Measurements from ENCODE around the gene FGD4.

FGD4 gene

DNA sequence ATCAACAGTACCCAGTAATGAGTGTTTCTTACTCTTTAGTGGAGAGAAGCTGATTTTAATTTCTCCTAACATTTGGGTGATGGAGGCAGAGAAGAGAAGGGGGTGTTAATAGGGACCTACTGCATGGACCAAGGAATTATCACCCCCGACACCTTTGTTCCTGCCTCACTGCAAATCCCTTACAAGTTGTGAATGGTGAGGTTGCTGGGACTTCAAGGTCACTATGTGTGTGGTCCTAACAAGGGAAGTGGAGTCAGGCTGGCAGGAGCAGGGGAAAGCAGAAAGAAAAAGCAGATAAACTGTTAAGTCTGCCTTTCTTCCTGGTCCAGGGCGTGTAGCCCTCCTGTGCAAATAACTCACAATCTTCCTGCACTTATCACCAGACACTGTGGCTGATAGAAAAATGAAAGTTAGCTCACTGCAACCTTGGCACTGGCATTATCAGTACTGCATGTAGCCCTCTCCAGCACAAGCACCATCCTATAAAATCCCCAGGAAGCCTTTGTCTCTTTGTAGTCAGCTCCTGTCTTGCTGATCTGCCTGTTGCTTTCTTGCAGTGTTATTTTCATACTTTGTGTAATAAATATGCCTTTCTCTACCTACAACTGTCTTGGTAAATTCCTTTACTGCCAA lies 167.4 kb downstream of the FGD4 start:
- no peak for DNase-seq

DNA sequence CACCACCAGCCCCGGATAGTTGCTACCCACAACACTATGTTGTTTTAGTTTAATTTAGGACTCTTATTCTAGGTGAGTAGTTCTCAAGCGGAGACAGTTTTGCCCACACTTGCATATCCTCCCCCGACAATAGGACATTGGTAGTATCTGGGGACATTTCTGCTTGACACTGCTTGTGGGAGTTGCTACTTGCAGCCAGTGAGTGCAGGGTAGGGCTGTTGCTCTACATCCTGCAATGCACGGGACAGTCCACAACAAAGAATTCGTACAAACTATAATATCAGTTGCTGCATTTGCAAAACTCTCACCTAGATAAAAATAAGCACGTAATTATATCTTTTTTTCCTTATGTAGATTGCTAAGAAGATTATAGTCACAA lies 167.9 kb downstream of the FGD4 start:
- DNase-seq = no peak

- DNase-seq = no peak
Observed at GRCh38 chr12:32568228-32568627, 168.9 kb downstream of the FGD4 start.

- DNase-seq = no peak
Observed at GRCh38 chr12:32569259-32569658, 169.9 kb downstream of the FGD4 start.

DNA sequence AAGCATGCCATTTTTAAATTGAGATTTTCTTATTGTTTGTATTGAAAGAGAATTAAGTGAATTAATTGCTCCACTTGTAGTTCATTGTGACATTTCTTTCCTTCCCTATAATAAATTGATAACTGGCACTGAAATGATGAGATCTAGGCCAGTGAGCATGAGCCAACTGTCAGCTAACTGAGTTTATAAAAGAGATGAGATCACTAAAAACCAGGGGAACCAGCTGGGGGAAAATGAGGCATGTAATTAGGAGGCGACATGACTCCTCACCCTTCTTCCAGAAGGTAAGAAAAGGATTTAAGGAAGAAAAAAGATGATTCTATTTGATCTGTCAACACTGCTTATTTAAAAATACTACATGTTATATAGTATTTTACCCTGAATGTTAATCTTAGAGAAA lies 175.2 kb downstream of the FGD4 start:
- DNase-seq = no peak

DNA sequence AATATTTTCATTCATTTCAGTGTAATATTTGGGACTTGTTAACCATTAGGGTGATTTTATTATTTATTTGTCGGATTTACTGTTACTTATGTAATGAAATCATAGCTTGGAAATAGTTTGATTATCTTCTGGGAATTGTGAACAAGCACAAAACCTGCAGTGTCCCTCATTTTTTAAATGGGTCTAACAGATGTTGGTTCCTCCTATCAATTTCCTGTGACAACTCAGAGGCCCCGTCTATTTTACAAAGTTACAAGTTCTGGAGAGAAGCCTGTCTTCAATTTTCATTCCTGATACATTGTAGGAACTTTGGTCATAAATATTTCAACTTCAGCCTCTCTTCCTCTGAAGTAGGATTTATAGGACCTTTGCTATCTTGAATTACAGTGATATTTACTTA lies 178.0 kb downstream of the FGD4 start:
- no peak for DNase-seq

GRCh38 chr12:32583534-32583933 lies 184.2 kb downstream of the FGD4 start:
- no peak for DNase-seq

- DNase-seq = no peak
Observed at GRCh38 chr12:32585680-32586079, 186.3 kb downstream of the FGD4 start.

DNA sequence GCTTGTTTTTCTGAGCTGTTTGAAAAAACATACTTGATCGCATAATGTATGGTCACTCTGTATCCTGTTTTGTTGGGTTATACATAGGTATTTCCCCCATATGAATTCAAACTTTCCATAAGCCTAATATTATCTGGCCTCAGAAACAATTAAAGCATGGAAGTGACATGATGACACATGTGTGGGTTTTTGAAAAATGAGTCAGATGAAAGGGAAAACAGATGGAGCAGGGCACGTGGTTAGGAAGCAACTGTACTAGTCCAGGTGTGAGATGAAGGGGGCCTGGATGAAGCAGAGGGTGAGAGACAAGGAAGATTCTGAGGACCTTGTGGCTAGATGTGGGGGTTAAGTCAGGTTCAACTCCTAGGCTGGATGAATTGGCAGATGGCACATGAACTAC lies 187.0 kb downstream of the FGD4 start:
- no peak for DNase-seq

DNA sequence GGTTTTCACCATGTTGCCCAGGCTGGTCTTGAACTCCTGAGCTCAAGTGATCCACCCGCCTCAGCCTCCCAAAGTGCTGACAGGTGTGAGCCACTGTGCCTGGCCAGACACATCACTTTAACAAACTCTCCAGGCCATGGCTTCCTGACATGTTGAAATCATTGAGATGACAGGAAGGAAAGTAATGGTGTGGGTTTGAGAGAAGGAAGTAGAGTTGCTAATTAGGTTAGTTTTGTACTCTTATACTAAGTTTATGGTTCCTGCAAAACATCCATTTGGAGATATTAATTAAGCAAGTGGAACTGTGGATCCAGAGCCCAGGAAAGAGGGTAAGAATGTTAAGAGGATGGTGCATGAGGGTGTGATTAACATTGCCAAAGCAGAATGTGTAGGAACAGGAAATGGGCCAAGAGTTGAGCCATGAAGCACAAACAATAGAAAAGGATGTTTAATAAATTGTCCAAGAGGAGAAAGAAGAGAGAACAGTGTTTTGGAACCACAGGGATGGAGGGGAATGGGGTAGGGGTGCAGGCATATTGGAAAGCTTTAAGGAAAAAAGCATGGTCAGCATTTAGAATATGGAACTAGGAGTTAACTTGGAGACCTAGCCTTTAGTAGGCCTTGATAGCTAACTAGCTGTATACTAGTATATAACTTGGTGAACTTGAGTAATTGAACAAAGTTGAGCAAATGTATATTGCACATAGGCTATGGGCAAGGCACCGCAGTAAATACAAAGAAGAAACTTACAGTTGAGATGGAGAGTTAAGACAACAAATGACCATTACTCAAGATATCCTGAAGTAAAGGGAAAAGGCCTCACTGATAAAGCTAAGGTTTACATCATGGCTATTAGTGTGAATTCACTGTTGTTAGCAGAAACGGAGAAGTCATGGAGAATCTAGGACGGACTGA lies 188.5 kb downstream of the FGD4 start:
- peak in 1 of 5 donors; percentile 13 for DNase-seq

DNA sequence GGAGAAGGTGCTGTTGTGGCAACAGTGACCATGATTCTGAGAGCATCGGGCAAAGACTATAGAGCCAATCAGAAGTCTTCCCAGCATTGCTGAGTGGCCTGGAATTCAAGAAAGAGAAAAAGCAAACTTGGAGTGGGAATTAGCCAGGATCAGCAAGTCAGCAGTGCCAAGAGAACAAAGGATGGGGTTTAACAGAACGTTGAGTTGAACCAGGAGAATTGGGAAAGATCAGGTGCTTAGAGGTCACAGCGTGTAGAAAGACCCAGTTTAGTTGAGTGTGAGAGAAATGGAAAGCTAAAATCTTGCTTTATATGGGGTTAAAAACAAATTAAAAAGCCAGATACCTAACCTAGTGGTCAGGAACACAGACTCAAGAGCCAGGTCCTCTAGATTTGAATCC lies 189.2 kb downstream of the FGD4 start:
- DNase-seq = no peak

- DNase-seq = peak in 1 of 5 donors; percentile 78
Observed at GRCh38 chr12:32589165-32589865, 190.0 kb downstream of the FGD4 start.

GRCh38 chr12:32595251-32595650 lies 195.9 kb downstream of the FGD4 start:
- no peak for DNase-seq

DNA sequence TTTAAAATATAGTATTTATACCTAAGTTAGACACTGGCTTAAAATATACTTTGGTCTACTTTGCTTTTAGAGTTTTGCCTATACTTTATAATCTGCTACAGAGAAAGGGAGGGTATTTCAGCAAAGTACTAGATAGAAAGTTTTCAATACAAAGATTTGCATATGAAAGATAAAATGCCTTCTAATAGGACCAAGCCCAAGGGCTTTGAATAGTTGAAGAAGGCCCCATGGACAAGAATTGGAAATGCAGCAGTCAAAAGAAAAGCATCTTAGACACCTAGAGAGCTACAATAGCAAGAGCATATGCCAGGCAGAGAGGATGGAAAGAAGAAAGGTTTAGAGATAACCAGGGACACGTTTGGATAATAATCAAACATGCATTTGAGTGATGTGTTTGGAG lies 196.7 kb downstream of the FGD4 start:
- no peak for DNase-seq

DNA sequence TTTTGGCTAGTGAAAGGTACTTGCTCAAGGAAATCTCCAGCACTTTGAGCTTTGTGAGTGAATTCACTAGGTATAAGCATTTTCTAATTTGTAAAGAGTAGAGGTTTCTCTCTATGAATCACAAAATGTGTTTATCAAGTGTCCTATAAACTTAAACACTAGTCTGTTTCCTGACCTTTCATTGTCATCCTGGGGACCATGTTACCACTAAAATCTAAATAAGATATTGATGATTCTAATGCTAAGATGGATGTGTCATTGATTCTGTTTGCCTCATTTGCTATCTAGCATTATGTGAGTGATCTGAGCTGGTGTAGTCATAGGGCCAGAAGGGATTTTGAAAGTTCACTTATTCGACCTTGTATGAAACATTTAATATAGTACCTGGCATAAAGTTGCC lies 199.3 kb downstream of the FGD4 start:
- DNase-seq = no peak

DNA sequence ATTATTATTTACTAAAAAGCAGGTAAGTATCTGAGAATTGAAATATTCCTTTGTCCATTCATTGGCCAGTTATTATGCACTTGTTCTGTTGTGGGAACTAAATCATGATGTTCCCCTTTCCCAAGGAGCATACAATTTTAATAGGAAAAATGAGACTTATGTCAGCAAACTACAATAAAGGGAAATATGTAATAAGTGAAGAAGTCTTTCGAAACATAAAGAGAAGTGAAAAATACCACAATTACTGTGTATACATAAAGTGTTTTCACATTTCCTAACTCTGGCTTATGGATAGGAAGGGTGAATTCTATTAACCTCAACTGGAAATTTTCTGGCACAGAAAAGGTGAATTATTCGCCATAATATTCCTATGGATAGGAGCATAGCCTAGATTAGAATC lies 201.3 kb downstream of the FGD4 start:
- DNase-seq = no peak

GRCh38 chr12:32603071-32603470 lies 203.7 kb downstream of the FGD4 start:
- DNase-seq = no peak

- peak in 1 of 5 donors; percentile 86 for DNase-seq
Observed at GRCh38 chr12:32603858-32604257, 204.5 kb downstream of the FGD4 start.

DNA sequence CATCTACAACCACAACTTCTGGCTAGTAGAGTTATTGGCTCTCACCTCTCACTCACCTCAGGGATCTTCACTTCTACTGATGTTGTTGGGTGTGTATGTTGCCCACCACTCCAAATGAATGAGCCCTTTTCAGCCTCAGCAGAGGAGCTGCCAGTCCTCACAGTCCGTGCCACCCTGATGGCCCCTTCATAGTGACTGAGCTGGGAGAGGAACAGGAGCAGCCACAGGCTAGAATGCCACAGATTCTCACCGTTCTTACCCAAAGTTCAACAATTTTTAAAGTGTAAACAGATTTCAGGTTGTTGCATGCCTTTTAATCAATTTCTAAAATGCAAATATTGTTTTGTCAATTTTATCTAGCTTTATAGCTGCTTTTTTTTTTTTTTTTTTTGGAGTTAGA lies 205.2 kb downstream of the FGD4 start:
- no peak for DNase-seq

DNA sequence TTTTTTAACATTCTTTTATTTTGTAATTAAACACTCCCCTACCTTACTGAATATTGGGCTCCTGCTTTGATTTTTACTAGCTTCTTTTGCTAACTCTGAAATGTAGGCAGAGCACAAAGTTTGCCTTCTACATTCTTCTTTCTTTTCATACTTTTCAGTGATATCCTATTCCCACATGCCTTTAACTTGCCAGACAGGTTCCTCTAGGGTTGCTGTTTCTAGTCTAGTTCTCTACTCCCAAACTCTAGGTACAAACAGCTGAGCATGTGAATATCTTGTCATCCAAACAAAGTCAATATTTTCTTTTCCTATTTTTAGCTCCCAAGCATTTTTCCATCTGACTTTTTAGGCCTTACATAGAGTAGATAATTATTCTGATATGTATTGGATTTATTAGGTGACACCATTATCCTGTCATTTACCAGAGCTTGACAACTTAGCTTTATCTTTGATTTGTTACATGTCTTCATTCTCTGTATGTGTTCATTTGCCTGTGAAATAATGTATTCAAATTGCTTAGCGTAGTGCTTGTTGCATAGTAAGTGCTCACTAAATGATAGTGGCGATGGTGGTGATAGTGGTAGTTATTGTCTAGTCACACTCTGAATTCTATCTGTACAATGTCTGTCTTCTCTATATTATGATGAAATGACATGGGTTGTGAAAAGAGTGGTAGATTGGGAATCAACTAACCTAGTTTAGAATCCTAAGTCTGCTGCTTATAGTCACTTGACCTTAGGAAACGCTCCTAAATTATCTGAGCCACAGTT lies 206.2 kb downstream of the FGD4 start:
- no peak for DNase-seq

- DNase-seq = no peak
Observed at GRCh38 chr12:32606443-32606842, 207.1 kb downstream of the FGD4 start.

- no peak for DNase-seq
Observed at GRCh38 chr12:32609966-32610365, 210.6 kb downstream of the FGD4 start.

DNA sequence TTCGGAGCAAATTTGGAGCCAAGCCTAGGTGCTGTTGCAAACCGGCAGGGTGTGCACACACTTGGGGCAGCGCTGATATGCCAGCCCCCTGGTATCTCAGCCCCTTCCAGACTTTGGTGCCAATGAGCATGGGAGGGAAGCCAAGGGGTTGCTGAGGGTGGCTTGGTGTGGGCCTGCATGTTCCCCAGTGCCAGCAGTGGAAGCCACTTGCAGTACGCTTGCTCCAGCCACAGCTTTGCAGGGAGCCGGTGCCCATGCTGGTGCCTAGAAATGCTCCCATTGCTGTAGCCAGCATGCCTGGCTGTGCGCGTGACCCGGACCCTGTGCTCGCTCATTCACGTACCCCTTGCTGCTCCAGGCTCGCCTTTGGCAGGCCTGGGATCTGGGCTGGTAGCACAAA lies 212.6 kb downstream of the FGD4 start:
- no peak for DNase-seq

Data from T-helper 1 cell (primary cell).